HepG2 (cell line): Measurements from ENCODE around the gene SLC22A31. TPM values are rescaled to one million over a fixed set of nuclear protein-coding genes. Genes with fewer than 3 reads are reported as not detected.

Source experiments
- AGO2 ChIP-seq: fragments of 200-400 bp; formaldehyde crosslinking; optimal IDR thresholded peaks from 2 replicates; pipeline ENCODE3; 2017; ENCODE audit warnings: mild to moderate bottlenecking, low read depth, low read length, moderate library complexity
- AKAP8 ChIP-seq: sonication (generic); formaldehyde crosslinking; IDR thresholded peaks from 2 replicates; pipeline ENCODE4 v1.5.1; 2020; ENCODE audit warnings: mild to moderate bottlenecking, missing genetic modification reagents
- ATF7-NPFF ChIP-seq: sonication (generic); formaldehyde crosslinking; IDR thresholded peaks from 2 replicates; pipeline ENCODE4 v1.8.1; 2023; ENCODE audit warnings: mild to moderate bottlenecking, low read depth, missing genetic modification reagents, moderate library complexity
- DMAP1 ChIP-seq: IDR thresholded peaks from 2 replicates; pipeline ENCODE4 v1.6.1; 2016
- KDM3A ChIP-seq: IDR thresholded peaks from 2 replicates; pipeline ENCODE4 v1.6.1; 2018; ENCODE audit warnings: low read depth, missing compliant biosample characterization
- MAFK ChIP-seq, 2 experiments: IDR thresholded peaks in 1 of 2; conservative IDR thresholded peaks in 1 of 2; 2 replicates each; pipeline ENCODE4 v1.6.1; 2011; ENCODE audit warnings: improper control_type of control experiment in 2 of 2, low read length in 2 of 2
- NFE2L2 ChIP-seq: fragments of 150-350 bp; IDR thresholded peaks from 2 replicates; pipeline ENCODE4 v1.6.1; 2014; ENCODE audit warnings: low read length
- RBM22 ChIP-seq: fragments of 200-400 bp; formaldehyde crosslinking; optimal IDR thresholded peaks from 2 replicates; pipeline ENCODE3; 2017; ENCODE audit warnings: mild to moderate bottlenecking, low read length, moderate library complexity
- RNF2 ChIP-seq: fragments of 450-650 bp; conservative IDR thresholded peaks from 2 replicates; pipeline ENCODE4 v1.6.1; 2016; ENCODE audit warnings: low read depth
- ZNF326 ChIP-seq: sonication (generic); formaldehyde crosslinking; IDR thresholded peaks from 2 replicates; pipeline ENCODE4 v1.4.0; 2020; ENCODE audit warnings: missing genetic modification reagents, borderline replicate concordance
- ZNF33A ChIP-seq: sonication (generic); formaldehyde crosslinking; IDR thresholded peaks from 2 replicates; pipeline ENCODE4 v1.5.1; 2020; ENCODE audit warnings: missing genetic modification reagents, mild to moderate bottlenecking, moderate library complexity, borderline replicate concordance
- ZNF567 ChIP-seq: sonication (generic); formaldehyde crosslinking; IDR thresholded peaks from 2 replicates; pipeline ENCODE4 v1.8.1; 2023; ENCODE audit warnings: mild to moderate bottlenecking, missing genetic modification reagents, borderline replicate concordance
- ZNF724P ChIP-seq: sonication (generic); formaldehyde crosslinking; IDR thresholded peaks from 2 replicates; pipeline ENCODE4 v1.8.0; 2022; ENCODE audit warnings: missing genetic modification reagents, borderline replicate concordance
- polyA plus RNA-seq, 8 experiments: library from polyadenylated mRNA; depleted of rRNA in 3 of 8; stranded (reverse) in 7 of 8; unstranded in 1 of 8; fragments of >200 nt; fragmentation: Illumina TruSeq in 4 of 8; extraction: Trizol in 4 of 8; gene quantifications; 2 replicates each; pipeline versions ENCODE4 v1.2.1 to v1.2.3, GENCODE V29; 2011 to 2016; ENCODE audit warnings: low read depth in 4 of 8, missing spikeins in 1 of 8, mixed read lengths in 1 of 8; ENCODE audit not compliant: insufficient read depth in 1 of 8
- total RNA-seq, 5 experiments: library from RNA; depleted of rRNA; stranded (reverse); fragments of >200 nt; fragmentation: Illumina TruSeq; extraction: Trizol; gene quantifications; 2 replicates each; pipeline ENCODE4 v1.2.3, GENCODE V29; 2016; ENCODE audit warnings: low read depth in 1 of 5

Gene SLC22A31
- total and polyA plus RNA-seq, 2 of the 13 experiments (the other 11 are each of a cell fraction or from before 2014, with no cell fraction given) = 67.3 to 83.3 TPM

- TF ChIP-seq RNF2 (no peak), ZNF33A (CRISPR knock-in tag) (no peak), MAFK (conservative IDR thresholded peaks at IDR 0.05 in 1 of 2, IDR thresholded peaks at IDR 0.05 in 1 of 2; ENCODE audit: low read length in 2 of 2) (0 out of 4 replicates have a peak, but pooled peaks of 1 of the 2 experiments have one; percentile 5), DMAP1 (CRISPR knock-in tag) (no peak), AGO2 (peak; percentile 9), ATF7-NPFF (CRISPR knock-in tag) (no peak), NFE2L2 (no peak), ZNF567 (CRISPR knock-in tag) (0 out of 2 replicates have a peak, but pooled peaks have one; percentile 64), AKAP8 (CRISPR knock-in tag) (peak; percentile 93; the same call in 1 of the 2 replicates), ZNF326 (0 out of 2 replicates have a peak, but pooled peaks have one; percentile 46), KDM3A (CRISPR knock-in tag) (no peak), RBM22 (peak; percentile 63), ZNF724P (0 out of 2 replicates have a peak, but pooled peaks have one; percentile 39)
- TF ChIP-seq, all 625 proteins: peak for 17
Observed at GRCh38 chr16:89189358-89190025, 10.8 kb downstream of the SLC22A31 start (continued).
